IPS DF 6.9 (cell line): ENCODE measurements around the gene PRKN.

Experiments used
- DNase-seq: peaks from one replicate; pipeline ENCODE4 v3.0.0-alpha.2; 2013; ENCODE audit warnings: low read depth, low spot score
- H3K27ac ChIP-seq: one replicate; pipeline ENCODE4 v1.5.1; 2013; ENCODE audit warnings: low read length, control low read depth
- H3K27me3 ChIP-seq: 2 replicates; pipeline ENCODE4 v1.6.1; 2013; ENCODE audit warnings: mild to moderate bottlenecking, low read length; ENCODE audit not compliant: control insufficient read depth, insufficient read depth
- H3K36me3 ChIP-seq: 2 replicates; pipeline ENCODE4 v1.6.1; 2013; ENCODE audit warnings: low read length; ENCODE audit not compliant: control insufficient read depth, insufficient read depth
- H3K4me1 ChIP-seq: 2 replicates; pipeline ENCODE4 v1.6.1; 2013; ENCODE audit warnings: low read length; ENCODE audit not compliant: control insufficient read depth, insufficient read depth
- H3K4me3 ChIP-seq: 2 replicates; pipeline ENCODE4 v1.5.1; 2013; ENCODE audit warnings: mild to moderate bottlenecking, low read length
- H3K9me3 ChIP-seq: 2 replicates; pipeline ENCODE4 v1.6.1; 2013; ENCODE audit warnings: low read length, inconsistent platforms; ENCODE audit not compliant: control insufficient read depth, insufficient read depth
- WGBS: extraction: QIAGEN DNeasy Blood & Tissue Kit; methylation state at CpG from one replicate; pipeline ENCODE4 v1.1.7; 2013; ENCODE audit warnings: mixed read lengths, missing lambda C conversion rate; ENCODE audit not compliant: insufficient read length, insufficient coverage; 5-methylcytosine and 5-hydroxymethylcytosine counted together

Gene PRKN

GRCh38 chr6:161951126-161951525, 776.4 kb downstream of the PRKN start:
- H3K9me3 ChIP-seq, result no peaks in the 10 kb centered on the region
- H3K27ac ChIP-seq, result no peak overlapping the region
- WGBS, result no CpG with 5 or more reads among the region's 2 CpGs
- H3K27me3 ChIP-seq, result no peaks in the 10 kb centered on the region
- H3K4me3 ChIP-seq, result no peak overlapping the region
- no peak for DNase-seq
- H3K4me1 ChIP-seq, result no peaks in the 10 kb centered on the region
- H3K36me3 ChIP-seq, result no peaks in the 10 kb centered on the region

GRCh38 chr6:161949531-161949930, 778.0 kb downstream of the PRKN start:
- no CpG with 5 or more reads among the region's 2 CpGs for WGBS

GRCh38 chr6:161948462-161948861, 779.1 kb downstream of the PRKN start:
- DNase-seq, result no peak
- Histone ChIP-seq H3K36me3 (no peaks in the 10 kb centered on the region), H3K27ac (no peak overlapping the region), H3K4me3 (no peak overlapping the region), H3K4me1 (no peaks in the 10 kb centered on the region), H3K27me3 (no peaks in the 10 kb centered on the region), H3K9me3 (no peaks in the 10 kb centered on the region)
- WGBS, result no CpG with 5 or more reads among the region's 2 CpGs

More at GRCh38 chr6:161949531-161949930, 778.0 kb downstream of the PRKN start:
- no peak overlapping the region for H3K4me3 ChIP-seq
- H3K27me3 ChIP-seq, result no peaks in the 10 kb centered on the region
- H3K9me3 ChIP-seq, result no peaks in the 10 kb centered on the region
- H3K4me1 ChIP-seq, result no peaks in the 10 kb centered on the region
- no peak overlapping the region for H3K27ac ChIP-seq
- H3K36me3 ChIP-seq, result no peaks in the 10 kb centered on the region
- no peak for DNase-seq

GRCh38 chr6:161947371-161947770, 780.2 kb downstream of the PRKN start:
- WGBS, result no CpG with 5 or more reads among the region's 4 CpGs
- no peaks in the 10 kb centered on the region for H3K9me3 ChIP-seq
- H3K4me1 ChIP-seq, result no peaks in the 10 kb centered on the region
- H3K4me3 ChIP-seq, result no peak overlapping the region
- H3K36me3 ChIP-seq, result no peaks in the 10 kb centered on the region
- no peak overlapping the region for H3K27ac ChIP-seq
- H3K27me3 ChIP-seq, result no peaks in the 10 kb centered on the region
- no peak for DNase-seq

GRCh38 chr6:161946461-161946860, 781.1 kb downstream of the PRKN start:
- H3K27ac ChIP-seq, result no peak overlapping the region
- no peaks in the 10 kb centered on the region for H3K27me3 ChIP-seq
- no peaks in the 10 kb centered on the region for H3K9me3 ChIP-seq
- H3K4me1 ChIP-seq, result no peaks in the 10 kb centered on the region
- H3K4me3 ChIP-seq, result no peak overlapping the region
- no peak for DNase-seq
- WGBS, result no CpG with 5 or more reads among the region's 3 CpGs
- H3K36me3 ChIP-seq, result no peaks in the 10 kb centered on the region

GRCh38 chr6:161943561-161943960, 784.0 kb downstream of the PRKN start:
- no peaks in the 10 kb centered on the region for H3K9me3 ChIP-seq
- H3K27me3 ChIP-seq, result no peaks in the 10 kb centered on the region
- H3K36me3 ChIP-seq, result no peaks in the 10 kb centered on the region
- no peak overlapping the region for H3K27ac ChIP-seq
- no peaks in the 10 kb centered on the region for H3K4me1 ChIP-seq
- no peak for DNase-seq
- H3K4me3 ChIP-seq, result no peak overlapping the region

GRCh38 chr6:161941565-161941964, 786.0 kb downstream of the PRKN start:
- WGBS, result 100% methylated on average over 1 of the region's 3 CpGs
- no peak overlapping the region for H3K27ac ChIP-seq
- H3K4me3 ChIP-seq, result no peak overlapping the region

GRCh38 chr6:161940519-161940918, 787.0 kb downstream of the PRKN start:
- WGBS, result no CpG with 5 or more reads among the region's 2 CpGs
- Histone ChIP-seq H3K4me3 (no peak overlapping the region), H3K27me3 (no peaks in the 10 kb centered on the region), H3K4me1 (no peaks in the 10 kb centered on the region), H3K27ac (no peak overlapping the region), H3K36me3 (no peaks in the 10 kb centered on the region), H3K9me3 (no peaks in the 10 kb centered on the region)
- DNase-seq, result no peak

More at GRCh38 chr6:161941565-161941964, 786.0 kb downstream of the PRKN start:
- no peak for DNase-seq
- no peaks in the 10 kb centered on the region for H3K27me3 ChIP-seq
- no peaks in the 10 kb centered on the region for H3K36me3 ChIP-seq
- no peaks in the 10 kb centered on the region for H3K4me1 ChIP-seq
- no peaks in the 10 kb centered on the region for H3K9me3 ChIP-seq

- no CpG with 5 or more reads among the region's 5 CpGs for WGBS
- Histone ChIP-seq H3K27ac (no peak overlapping the region), H3K4me3 (no peak overlapping the region), H3K9me3 (no peaks in the 10 kb centered on the region), H3K27me3 (no peaks in the 10 kb centered on the region), H3K36me3 (no peaks in the 10 kb centered on the region), H3K4me1 (no peaks in the 10 kb centered on the region)
- no peak for DNase-seq
Measured at GRCh38 chr6:161926324-161926723, 801.2 kb downstream of the PRKN start.

- no peak overlapping the region for H3K4me3 ChIP-seq
- H3K4me1 ChIP-seq, result no peaks in the 10 kb centered on the region
- no peaks in the 10 kb centered on the region for H3K27me3 ChIP-seq
- no peak overlapping the region for H3K27ac ChIP-seq
- no peaks in the 10 kb centered on the region for H3K36me3 ChIP-seq
- DNase-seq, result no peak
- H3K9me3 ChIP-seq, result no peaks in the 10 kb centered on the region
- no CpG with 5 or more reads among the region's 5 CpGs for whole genome bisulfite sequencing
Measured at GRCh38 chr6:161924516-161925116, 803.0 kb downstream of the PRKN start.

- peak; percentile 22 for DNase-seq
- no peaks in the 10 kb centered on the region for H3K9me3 ChIP-seq
- H3K27me3 ChIP-seq, result no peaks in the 10 kb centered on the region
- no peak overlapping the region for H3K27ac ChIP-seq
- no peaks in the 10 kb centered on the region for H3K4me1 ChIP-seq
- no CpG with 5 or more reads among the region's 1 CpG for WGBS
- no peaks in the 10 kb centered on the region for H3K36me3 ChIP-seq
- no peak overlapping the region for H3K4me3 ChIP-seq
Measured at GRCh38 chr6:161922631-161923119, 804.9 kb downstream of the PRKN start.
